Duodenal mucosa (tissue), 2 donors: ENCODE results near the gene SPATA7.

Experiments used
- H3K27ac ChIP-seq: one replicate; pipeline ENCODE4 v1.7.0; 2013; ENCODE audit warnings: low read depth, low read length
- H3K27me3 ChIP-seq, 2 donors: one replicate each; pipeline ENCODE4 v1.7.0; 2013; ENCODE audit warnings: low read length in 2 of 2, control low read depth in 1 of 2; ENCODE audit not compliant: insufficient read depth in 2 of 2, control insufficient read depth in 1 of 2
- H3K36me3 ChIP-seq, 2 donors: one replicate each; pipeline ENCODE4 v1.7.0; 2013; ENCODE audit warnings: low read length in 2 of 2, control low read depth in 1 of 2; ENCODE audit not compliant: insufficient read depth in 2 of 2, control insufficient read depth in 1 of 2
- H3K4me1 ChIP-seq, 2 donors: one replicate each; pipeline ENCODE4 v1.7.0; 2013; ENCODE audit warnings: low read length in 2 of 2, control low read depth in 1 of 2; ENCODE audit not compliant: insufficient read depth in 2 of 2, control insufficient read depth in 1 of 2
- H3K4me3 ChIP-seq, 2 donors: one replicate each; pipeline ENCODE4 v1.7.0; 2013; ENCODE audit warnings: low read length in 2 of 2, low read depth in 1 of 2
- H3K9ac ChIP-seq, 2 donors: one replicate each; pipeline ENCODE4 v1.7.0; 2013; ENCODE audit warnings: low read length in 2 of 2, low read depth in 1 of 2
- H3K9me3 ChIP-seq, 2 donors: one replicate each; pipeline ENCODE4 v1.7.0; 2013; ENCODE audit warnings: low read length in 2 of 2, control low read depth in 1 of 2; ENCODE audit not compliant: control insufficient read depth in 1 of 2

SPATA7 gene

DNA sequence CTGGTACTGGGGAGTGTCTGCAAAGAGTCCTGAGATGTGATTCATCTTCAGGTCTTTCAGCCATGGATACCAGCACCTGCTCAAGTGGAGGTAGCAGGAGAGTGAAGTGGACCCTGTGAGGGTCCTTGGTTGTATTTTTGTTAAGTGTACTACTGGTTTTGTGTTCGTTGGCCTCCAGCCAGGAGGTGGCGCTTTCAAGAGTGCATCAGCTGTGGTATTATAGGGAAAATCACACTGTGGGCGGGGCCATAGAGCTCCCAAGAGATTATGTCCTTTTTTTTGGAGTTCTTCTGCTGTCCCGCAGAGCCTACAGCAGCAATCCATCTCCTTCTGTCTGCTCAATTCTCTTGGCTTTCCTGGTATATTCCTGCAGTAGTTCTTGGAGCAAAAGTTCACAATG lies 66.8 kb downstream of the SPATA7 start:
- no peaks in the 10 kb centered on the region for H3K4me1 ChIP-seq
- H3K9me3 ChIP-seq = no peaks in the 10 kb centered on the region
- no peaks in the 10 kb centered on the region for H3K27me3 ChIP-seq
- H3K4me3 ChIP-seq = no peak overlapping the region
- H3K36me3 ChIP-seq = peaks cover 0 to 4% of the 10 kb centered on the region in 2 donors
- H3K9ac ChIP-seq = no peak overlapping the region
- no peak overlapping the region for H3K27ac ChIP-seq

DNA sequence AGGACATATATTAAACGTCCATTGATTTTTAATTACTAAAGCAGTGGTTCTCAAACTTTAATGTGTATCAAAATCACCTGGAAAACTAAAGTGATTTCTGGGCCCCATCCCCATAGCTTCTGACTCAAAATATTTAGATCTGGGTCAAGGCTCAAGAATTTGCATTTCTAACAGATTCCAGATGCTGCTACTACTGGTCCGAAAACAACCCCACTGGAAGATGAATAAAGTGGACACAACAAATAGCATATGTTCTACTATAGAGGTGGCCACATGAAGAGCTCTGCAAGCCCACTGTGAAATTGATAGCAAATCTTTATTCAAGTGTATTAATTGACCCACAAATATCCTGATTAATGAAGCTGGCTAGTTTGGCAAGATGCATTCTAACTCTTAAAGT lies 69.4 kb downstream of the SPATA7 start:
- H3K36me3 ChIP-seq = peaks cover 0 to 4% of the 10 kb centered on the region in 2 donors
- H3K9ac ChIP-seq = no peak overlapping the region
- no peaks in the 10 kb centered on the region for H3K9me3 ChIP-seq
- no peak overlapping the region for H3K4me3 ChIP-seq
- no peaks in the 10 kb centered on the region for H3K4me1 ChIP-seq
- H3K27me3 ChIP-seq = no peaks in the 10 kb centered on the region
- no peak overlapping the region for H3K27ac ChIP-seq

DNA sequence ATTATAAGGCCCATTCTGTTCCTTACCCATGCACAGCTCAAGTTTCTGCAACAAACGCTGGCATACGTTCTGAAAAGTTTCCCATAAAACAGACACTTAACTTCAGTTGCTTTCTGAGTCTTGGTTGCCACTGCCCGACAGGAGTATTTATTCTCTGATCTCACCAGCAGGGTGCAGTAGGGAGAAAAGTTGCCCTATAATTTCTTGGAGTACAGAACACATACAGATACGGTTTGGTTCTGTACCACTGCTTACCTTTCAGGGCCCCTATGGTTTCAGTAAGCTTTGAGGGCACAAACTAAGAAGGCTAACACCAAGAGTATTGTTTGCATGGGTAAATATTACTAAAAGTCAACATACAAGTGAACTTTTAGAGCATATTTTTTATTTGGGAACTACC lies 77.9 kb downstream of the SPATA7 start:
- no peaks in the 10 kb centered on the region for H3K4me1 ChIP-seq
- H3K27me3 ChIP-seq = no peaks in the 10 kb centered on the region
- H3K27ac ChIP-seq = no peak overlapping the region
- no peak overlapping the region for H3K9ac ChIP-seq
- no peak overlapping the region for H3K4me3 ChIP-seq
- H3K36me3 ChIP-seq = peaks cover 6 to 16% of the 10 kb centered on the region in 2 donors
- H3K9me3 ChIP-seq = no peaks in the 10 kb centered on the region

DNA sequence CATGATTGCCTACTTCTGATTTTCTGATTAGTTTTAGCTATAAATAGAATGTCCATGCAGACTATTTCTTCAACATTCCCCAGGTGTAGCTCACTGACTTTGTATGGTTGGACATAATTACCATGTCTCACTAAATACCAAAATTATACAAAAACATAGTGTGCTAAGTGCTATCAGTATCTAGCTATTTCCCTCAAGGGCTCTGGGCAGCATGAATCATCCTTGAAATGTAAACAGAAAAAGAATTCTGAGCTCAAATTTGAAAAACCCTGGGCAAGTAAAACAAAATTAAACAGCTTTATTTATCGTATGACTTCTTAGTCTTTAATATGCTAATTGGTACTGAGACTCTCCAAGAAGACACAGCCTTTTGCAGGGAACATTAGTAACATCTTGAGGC lies 82.9 kb downstream of the SPATA7 start:
- Histone ChIP-seq H3K36me3 (peaks cover 7 to 47% of the 10 kb centered on the region in 2 donors), H3K27ac (no peak overlapping the region)

DNA sequence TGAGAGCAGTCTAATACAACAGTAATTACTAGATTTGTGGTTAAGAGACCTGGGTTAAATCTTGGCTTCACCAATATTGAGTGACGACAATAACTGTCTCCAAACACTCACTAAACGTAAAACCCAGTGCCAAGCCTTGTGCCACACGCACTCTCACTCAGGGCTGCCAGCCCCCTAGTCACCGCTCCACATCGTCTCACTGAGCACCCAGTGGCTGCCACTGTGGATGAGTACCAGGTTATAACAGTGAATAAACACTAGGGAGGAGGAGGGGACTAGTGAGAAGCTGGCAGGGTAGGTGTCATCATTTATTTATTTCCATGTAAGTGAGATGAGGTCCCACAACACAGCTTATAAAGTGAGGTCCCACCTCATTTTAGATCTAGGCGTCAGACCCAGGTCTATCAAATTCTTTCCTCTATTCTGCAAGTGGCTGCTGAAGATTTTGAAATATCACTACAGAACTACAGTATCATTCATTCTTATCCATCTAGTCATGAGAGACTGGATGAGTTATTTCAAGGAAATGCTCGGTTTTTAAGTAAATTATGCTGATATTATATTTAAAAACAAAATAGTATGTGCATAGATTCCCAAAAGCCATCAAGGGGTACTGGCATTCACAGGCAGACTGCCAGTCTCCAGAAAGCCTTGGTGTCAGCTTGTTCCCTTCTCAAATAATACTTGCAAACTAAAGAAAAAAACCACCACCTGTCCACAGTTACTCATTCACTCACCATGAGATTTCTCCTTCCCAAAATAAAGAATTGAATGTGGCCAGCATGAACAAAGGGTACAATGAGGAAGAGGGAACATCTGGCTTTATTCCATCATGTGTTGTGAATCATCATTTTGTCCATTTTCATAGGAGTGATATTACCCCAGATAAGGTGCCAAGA lies 85.3 kb downstream of the SPATA7 start:
- Histone ChIP-seq H3K27ac (no peak overlapping the region), H3K4me1 (no peaks in the 10 kb centered on the region), H3K27me3 (no peaks in the 10 kb centered on the region), H3K9ac (no peak overlapping the region), H3K36me3 (peaks cover 7 to 47% of the 10 kb centered on the region in 2 donors), H3K9me3 (no peaks in the 10 kb centered on the region), H3K4me3 (no peak overlapping the region)

More for the DNA sequence above, 82.9 kb downstream of the SPATA7 start:
- no peak overlapping the region for H3K9ac ChIP-seq
- H3K27me3 ChIP-seq = no peaks in the 10 kb centered on the region
- H3K4me1 ChIP-seq = no peaks in the 10 kb centered on the region
- no peak overlapping the region for H3K4me3 ChIP-seq
- H3K9me3 ChIP-seq = no peaks in the 10 kb centered on the region

DNA sequence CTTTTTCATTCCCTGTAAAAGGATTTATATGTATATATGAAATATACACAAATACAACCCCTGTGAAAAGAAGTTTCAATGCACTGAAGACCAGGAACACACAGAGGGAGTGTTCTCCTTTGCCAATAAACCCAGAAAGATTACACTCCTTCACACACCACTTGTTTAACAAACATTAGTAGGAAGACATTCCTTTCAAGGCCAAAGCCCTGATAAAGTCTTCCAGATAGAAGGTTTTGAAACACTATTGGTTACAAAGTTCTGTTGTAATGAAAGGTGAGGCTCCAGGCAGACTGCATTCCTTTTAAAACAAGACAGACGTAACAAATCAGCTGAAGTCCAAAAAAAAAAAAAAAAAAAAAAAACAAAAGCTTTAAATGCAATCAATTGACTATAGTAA lies 88.3 kb downstream of the SPATA7 start:
- Histone ChIP-seq H3K4me1 (no peaks in the 10 kb centered on the region), H3K4me3 (no peak overlapping the region), H3K27me3 (no peaks in the 10 kb centered on the region), H3K36me3 (peaks cover 0 to 38% of the 10 kb centered on the region in 2 donors), H3K9me3 (no peaks in the 10 kb centered on the region), H3K9ac (no peak overlapping the region), H3K27ac (no peak overlapping the region)

DNA sequence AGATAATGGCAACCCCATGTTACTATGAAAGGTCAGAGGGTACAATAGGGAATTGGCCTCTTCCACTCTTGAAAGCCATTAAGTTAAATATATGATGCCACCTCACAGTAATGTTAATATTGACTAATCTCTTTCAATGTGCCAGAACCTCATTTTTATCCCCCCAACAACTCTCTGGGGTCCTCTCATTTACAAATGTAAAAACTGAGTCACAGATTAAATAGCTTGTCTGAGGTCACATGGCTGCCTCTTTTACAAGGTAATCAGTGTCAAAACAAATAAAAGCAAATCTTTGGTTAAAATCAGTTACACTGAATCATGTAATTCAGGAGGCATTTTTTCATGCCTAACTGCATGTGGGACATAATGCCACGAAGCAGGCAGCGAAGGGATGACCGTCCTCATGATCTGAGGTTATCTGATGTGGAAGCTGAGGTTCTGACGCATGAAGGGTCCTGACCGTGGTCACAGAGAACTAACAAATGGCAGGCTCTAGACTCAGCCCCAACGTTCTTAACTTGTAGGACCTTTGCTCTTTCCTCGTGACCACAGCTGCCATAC lies 90.8 kb downstream of the SPATA7 start:
- Histone ChIP-seq H3K9me3 (no peaks in the 10 kb centered on the region), H3K27ac (no peak overlapping the region), H3K4me3 (no peak overlapping the region), H3K9ac (no peak overlapping the region), H3K4me1 (no peaks in the 10 kb centered on the region), H3K27me3 (no peaks in the 10 kb centered on the region), H3K36me3 (peaks cover 4 to 30% of the 10 kb centered on the region in 2 donors)

DNA sequence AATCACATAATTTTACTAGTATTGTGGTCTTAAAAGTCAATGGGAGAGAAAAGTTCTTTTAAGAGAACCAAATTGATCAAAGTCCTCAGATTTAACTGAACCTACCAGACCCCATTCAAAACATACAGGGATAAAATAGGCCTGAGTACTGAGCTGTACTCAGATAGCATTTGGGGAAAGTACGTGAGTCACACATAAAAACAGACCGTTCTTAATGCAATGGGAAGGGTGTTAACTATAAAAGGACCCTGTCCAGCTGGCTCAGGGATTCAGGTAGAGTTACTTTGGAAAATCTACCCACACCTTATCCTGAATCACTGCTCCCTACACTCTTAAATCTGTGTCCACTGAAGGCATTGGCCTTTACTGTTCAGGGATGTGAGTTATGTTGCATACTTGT lies 91.4 kb downstream of the SPATA7 start:
- Histone ChIP-seq H3K9me3 (no peaks in the 10 kb centered on the region), H3K9ac (no peak overlapping the region), H3K36me3 (peaks cover 4 to 35% of the 10 kb centered on the region in 2 donors), H3K27me3 (no peaks in the 10 kb centered on the region), H3K4me3 (no peak overlapping the region), H3K4me1 (no peaks in the 10 kb centered on the region), H3K27ac (no peak overlapping the region)

DNA sequence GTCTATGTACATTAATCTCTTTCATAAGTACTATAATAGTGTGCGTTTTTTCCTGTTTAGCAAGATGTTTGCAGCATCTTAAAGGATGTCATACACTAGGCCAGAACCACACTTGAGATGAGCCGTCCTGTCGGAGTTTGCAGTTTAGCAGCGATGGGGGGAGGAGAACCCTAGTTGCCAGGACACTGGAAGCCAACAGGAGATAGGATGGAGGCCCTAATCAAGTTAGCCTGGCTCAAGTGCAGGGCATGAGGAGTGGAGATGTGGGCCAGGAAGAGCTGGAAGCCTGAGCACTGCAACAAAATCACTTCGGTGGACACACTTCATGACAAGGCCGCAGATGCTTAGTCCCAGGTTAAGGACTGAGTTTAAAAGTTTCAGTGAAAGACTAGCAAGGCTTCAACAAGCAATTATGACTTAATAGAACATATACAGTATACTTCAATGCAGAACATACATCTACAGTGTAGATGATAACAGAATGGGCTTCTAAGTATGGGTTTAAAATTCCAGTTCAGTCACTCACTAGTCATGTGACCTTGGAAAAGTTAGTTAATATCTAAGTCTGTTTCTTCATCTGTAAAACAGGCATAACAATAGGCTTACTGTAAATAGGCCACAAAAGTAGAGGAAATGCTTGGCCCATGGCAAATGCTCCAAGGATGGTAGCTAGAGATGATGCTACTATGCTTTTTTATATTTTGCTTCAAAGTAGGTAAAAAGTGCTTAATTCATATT lies 92.2 kb downstream of the SPATA7 start:
- no peaks in the 10 kb centered on the region for H3K4me1 ChIP-seq
- H3K27ac ChIP-seq = no peak overlapping the region
- no peak overlapping the region for H3K4me3 ChIP-seq
- H3K27me3 ChIP-seq = no peaks in the 10 kb centered on the region
- H3K36me3 ChIP-seq = peaks cover 4 to 32% of the 10 kb centered on the region in 2 donors
- no peaks in the 10 kb centered on the region for H3K9me3 ChIP-seq
- no peak overlapping the region for H3K9ac ChIP-seq

DNA sequence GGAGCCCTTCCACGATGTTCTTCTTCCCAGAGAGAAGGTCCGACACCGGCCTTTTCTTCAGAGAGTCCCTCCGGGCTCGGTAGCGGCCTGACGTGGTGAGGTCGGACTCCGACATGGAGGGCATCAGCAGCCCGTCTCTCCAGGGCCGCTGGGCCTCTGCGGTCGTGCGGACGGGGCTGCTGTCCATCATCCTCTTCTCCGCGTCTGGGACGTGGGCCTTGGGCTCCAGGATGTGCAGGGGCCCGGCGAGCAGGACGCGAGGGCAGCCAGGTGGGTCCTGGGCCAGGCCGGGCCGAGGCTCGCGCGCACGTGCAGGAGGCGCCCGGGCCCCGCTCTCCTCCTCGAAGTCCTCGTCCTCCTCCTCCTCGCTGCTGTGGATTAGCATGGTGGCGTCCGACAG lies 93.5 kb downstream of the SPATA7 start:
- no peak overlapping the region for H3K9ac ChIP-seq
- H3K9me3 ChIP-seq = no peaks in the 10 kb centered on the region
- H3K36me3 ChIP-seq = peaks cover 4 to 32% of the 10 kb centered on the region in 2 donors
- no peak overlapping the region for H3K27ac ChIP-seq
- H3K27me3 ChIP-seq = no peaks in the 10 kb centered on the region
- H3K4me3 ChIP-seq = no peak overlapping the region
- H3K4me1 ChIP-seq = no peaks in the 10 kb centered on the region
